Measurements from ENCODE around the gene NHS.
"Not testable (repeated sequence)": the region's sequence is repeated elsewhere in the genome, so short reads cannot be mapped to it uniquely, and the experiment has no call there.

Gene NHS

GRCh38 chrX:17405225-17405969 lies 30.4 kb downstream of the NHS start:
- no peak for DNase-seq (ENCODE audit: low read depth)

- no peak for DNase-seq (ENCODE audit: low read depth)
Measured at GRCh38 chrX:17409566-17410290, 34.7 kb downstream of the NHS start.

GRCh38 chrX:17410651-17411050 lies 35.7 kb downstream of the NHS start:
- no peak for DNase-seq (ENCODE audit: low read depth)

DNA sequence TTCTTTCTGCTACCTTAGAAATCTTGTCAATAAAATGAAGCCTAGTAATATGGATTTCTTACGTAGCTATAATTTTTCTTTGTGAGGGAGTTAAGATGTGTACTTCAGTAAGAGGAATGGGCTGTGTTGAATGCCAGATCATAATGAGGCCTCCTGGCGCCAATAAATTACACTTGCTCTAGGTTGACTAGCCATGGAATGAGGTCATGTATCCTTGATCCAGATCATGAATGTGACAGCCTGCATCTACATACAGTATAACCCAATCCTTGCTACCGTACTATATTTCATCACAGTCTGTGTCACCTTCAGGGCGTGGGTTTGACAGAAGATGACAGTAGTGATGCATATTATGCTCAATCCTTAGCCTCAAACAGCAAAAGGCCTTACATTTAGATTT lies 36.2 kb downstream of the NHS start:
- DNase-seq (ENCODE audit: low read depth): no peak

- DNase-seq (ENCODE audit: low read depth): no peak
Measured at GRCh38 chrX:17412692-17413091, 37.7 kb downstream of the NHS start.

DNA sequence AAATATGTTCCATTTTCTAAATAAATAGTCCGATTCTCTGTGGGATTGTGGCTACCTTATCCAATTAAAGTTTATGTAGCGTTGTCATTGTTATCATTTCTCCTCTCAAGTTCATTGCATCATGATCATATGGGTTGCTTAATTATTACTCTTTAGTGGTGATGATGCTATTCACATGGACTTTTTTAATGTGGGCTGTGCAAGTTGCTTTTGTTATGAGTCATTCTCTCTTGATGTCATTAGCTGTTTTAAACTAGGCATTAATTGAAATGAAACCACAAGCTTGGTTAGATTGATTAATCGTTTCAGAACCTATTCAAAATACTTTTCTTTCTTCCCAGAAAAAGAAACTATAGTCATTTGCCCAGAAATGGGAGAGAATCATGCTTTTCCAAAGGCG lies 38.2 kb downstream of the NHS start:
- no peak for DNase-seq (ENCODE audit: low read depth)

GRCh38 chrX:17414027-17414658 lies 39.1 kb downstream of the NHS start:
- no peak for DNase-seq (ENCODE audit: low read depth)

- DNase-seq (ENCODE audit: low read depth): no peak
Measured at GRCh38 chrX:17414839-17415238, 39.8 kb downstream of the NHS start.

- no peak for DNase-seq (ENCODE audit: low read depth)
Measured at GRCh38 chrX:17415242-17415810, 40.3 kb downstream of the NHS start.

DNA sequence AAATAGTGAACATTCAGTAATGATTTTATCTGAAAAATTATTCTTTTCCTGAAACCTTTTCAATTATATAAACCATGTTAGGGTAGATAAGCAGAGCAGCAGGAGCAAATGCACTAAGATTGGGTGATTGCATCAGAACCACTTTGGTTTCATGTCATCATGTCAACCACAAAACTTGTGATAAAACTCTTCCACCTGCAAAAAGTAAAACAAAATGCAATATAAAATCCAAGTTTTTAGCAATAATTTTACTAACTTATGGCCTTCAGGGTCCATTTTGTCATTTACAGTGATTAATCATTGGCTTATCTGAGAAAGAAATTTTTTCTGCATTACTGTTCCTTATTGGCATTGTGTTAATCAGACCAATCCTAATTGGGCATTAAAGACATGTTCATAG lies 42.4 kb downstream of the NHS start:
- no peak for DNase-seq (ENCODE audit: low read depth)

DNA sequence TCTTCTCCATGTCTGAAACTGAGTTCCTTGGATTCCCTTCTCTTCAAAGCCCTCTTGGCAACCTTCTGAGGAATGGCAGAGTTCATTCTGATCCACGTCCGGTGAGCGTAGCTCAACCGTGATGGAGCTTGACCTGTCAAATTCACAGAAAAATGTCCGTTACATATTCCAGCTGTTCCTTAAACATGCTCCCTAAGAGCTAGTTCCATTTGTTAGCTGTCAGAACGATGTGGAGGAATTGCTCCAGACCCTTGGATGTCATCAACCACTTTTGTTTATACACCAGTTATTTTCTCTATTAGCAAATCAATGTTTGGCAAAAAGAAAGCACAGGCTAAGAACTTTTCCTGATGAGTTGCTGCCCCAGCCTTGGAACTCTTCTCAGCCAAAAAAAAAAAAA lies 50.1 kb downstream of the NHS start:
- no peak for DNase-seq (ENCODE audit: low read depth)

DNA sequence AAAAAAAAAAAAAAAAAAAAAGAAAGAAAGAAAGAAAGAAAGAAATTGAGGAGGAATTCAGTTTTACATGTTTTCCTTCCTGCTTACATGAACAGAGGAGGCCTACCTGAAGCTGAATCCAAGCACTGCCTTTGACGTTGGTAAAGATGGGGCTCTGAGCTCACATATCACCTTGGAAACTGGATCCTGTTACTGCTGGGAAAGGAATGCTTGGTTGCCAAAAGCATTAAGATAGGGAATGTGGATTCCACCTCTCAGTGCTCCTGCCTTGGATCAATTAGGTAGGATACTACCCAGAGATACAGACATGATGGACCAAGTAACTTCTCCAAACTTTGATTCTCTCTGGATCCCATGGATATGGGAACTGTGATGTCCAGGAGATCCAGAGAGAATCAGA lies 50.6 kb downstream of the NHS start:
- DNase-seq (ENCODE audit: low read depth): no peak

DNA sequence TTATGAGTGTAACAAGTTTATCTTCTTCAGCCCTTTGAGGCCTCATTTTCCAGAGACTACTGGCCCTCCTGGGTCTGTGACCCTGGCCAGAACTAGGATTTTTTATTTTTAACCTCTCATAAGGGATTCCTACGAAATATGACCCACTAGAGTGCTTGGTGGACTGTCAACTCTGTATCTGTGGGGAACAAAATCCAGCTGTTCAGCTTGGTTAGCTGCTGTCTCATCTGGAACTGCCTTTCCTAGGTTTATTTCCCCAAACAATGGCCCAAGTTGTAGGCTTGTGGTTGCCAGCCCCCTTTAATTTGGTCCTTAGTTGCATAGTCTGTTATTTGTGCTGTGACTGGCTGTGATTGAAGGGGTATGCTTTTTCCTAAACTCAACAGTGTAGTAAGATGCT lies 56.2 kb downstream of the NHS start:
- DNase-seq (ENCODE audit: low read depth): no peak

- DNase-seq (ENCODE audit: low read depth): no peak
Measured at GRCh38 chrX:17432158-17432557, 57.2 kb downstream of the NHS start.

DNA sequence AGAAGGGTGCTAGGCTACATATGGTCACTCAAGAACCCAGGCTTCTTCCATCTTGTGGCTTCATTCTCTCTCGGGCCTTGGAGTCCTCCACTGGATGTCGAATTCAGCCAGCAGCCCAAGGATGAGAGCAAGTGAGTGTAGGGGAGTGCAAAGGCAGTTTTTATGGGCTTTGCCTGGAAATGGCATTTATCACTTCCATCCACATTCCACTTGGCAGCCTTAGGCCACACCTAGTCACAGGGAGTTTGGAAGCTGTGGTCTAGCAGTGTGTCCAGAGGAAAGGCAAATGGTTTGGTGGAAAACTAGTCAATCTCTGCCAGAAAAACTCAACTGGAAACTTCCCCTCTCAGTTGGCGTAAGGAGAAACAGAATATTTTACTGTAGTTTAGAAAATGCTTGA lies 59.0 kb downstream of the NHS start:
- no peak for DNase-seq (ENCODE audit: low read depth)

GRCh38 chrX:17435476-17435875 lies 60.5 kb downstream of the NHS start:
- no peak for DNase-seq (ENCODE audit: low read depth)

DNA sequence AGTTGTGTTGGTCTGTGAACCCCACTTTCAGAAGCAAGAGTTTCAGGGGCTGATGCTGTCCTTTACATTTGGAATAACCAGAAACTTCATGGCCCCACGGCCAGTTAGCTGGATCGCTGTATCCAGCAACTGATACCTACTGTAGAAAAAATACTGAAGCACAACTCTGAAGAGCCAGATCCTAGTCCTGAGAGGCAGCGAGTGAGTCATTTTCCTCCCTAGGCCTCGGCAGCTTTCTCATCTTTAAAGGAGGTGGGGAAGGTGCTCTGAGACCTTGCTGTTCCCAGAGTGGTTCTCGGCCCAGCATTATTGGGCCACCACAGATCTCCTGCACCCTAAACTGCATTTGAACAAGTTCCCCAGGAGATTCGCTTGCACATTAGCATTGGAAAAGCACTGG lies 63.2 kb downstream of the NHS start:
- no peak for DNase-seq (ENCODE audit: low read depth)

GRCh38 chrX:17440258-17440657 lies 65.3 kb downstream of the NHS start:
- no peak for DNase-seq (ENCODE audit: low read depth)

DNA sequence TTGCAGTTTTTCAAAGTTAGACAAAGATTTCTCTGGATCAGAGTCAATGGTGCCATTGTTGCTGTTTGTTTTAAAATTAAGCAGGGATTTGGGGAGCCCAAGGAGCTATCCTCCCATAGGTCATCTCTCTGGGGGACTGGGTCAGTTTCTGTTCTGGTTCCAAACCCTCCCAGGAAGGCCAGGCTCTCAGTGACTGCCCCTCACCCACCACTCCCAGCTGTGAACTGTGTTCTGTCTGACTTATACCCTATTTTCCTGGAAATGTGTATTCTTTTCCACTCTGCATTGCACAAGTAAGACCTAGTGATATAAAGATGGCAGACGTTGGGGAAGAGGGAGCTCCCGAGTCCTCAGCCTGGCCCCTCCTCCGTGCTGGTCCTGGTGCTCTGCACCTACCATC lies 65.8 kb downstream of the NHS start:
- no peak for DNase-seq (ENCODE audit: low read depth)

- DNase-seq (ENCODE audit: low read depth): no peak
Measured at GRCh38 chrX:17441965-17442364, 67.0 kb downstream of the NHS start.

DNA sequence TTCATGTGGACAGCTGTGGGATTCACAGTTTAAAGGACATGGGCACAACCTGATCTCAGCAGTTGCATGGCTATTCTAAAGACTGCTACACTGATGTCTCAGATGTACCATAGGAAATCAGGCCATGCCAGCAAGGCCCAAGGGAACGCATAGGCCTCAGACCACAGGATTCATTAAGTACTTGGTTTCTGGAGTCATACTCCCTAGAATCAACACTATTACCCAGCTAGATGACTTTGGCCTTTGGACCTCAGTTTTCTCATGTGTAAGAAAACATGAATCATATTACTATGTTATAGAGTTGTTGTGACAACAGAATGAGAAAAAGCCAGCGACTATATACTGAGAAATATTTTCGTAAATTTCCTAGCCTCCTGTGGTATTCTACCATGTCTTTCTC lies 67.9 kb downstream of the NHS start:
- no peak for DNase-seq (ENCODE audit: low read depth)

DNA sequence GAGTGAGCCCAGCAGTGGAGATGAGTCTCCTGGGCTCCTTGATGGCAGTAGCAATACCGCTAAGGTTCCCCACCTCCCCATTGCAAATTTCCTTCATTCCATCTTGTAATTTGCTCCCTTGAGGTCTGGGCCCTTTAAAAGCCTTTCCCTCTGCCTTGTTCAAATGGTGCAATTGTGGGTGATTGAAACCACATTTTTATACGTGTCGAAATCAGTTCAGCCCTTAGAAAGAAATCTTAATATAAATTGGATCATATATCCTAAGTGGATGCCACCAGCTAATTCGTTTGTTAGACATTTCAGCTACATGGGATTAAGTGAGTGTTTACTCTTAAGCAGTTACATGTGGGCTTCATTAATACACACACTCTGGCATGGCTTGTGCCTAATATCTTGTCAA lies 68.6 kb downstream of the NHS start:
- DNase-seq (ENCODE audit: low read depth): no peak

DNA sequence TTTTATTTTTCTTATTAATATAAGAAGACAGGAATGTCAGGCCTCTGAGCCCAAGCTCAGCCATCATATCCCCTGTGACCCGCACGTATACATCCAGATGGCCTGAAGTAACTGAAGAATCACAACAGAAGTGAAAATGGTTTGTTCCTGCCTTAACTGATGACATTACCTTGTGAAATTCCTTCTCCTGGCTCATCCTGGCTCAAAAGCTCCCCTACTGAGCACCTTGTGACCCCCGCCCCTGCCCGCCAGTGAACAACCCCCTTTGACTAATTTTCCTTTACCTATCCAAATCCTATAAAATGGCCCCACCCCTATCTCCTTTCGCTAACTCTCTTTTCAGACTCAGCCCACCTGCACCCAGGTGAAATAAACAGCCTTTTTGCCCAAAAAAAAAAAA lies 71.3 kb downstream of the NHS start:
- not testable (repeated sequence) for DNase-seq (ENCODE audit: low read depth)

Measured in activated T-helper 9 cell treated with anti-CD3 and anti-CD28 coated beads, Interleukin-2, amount 50 U/mL, for 16 hours (primary cell).